ENCODE results near the gene TAF3.

Gene TAF3

DNA sequence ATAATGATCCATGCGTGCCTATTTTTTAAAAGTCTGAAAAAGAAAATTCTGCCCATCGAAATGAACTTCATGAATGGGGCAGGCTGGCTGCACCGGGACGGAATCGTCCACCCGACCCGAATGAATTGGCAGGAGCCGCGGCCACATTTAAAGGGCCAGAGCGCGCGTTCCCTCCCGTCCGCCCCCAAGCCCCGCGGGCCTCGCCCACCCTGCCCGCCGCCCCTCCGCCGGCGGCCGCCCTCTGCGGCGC, 235.9 kb downstream of the TAF3 start:
- no peaks in the 10 kb centered on the region for H3K79me2 ChIP-seq (ENCODE audit: insufficient read depth, low read length)
- H2AFZ ChIP-seq (ENCODE audit: low read depth, low read length, severe bottlenecking), result no peak overlapping the region
- no peak overlapping the region for H3K27ac ChIP-seq (ENCODE audit: low read depth, low read length)
- no peaks in the 10 kb centered on the region for H3K9me2 ChIP-seq (replicated peaks; ENCODE audit: insufficient read depth, low read length)
- no peaks in the 10 kb centered on the region for H3F3A ChIP-seq (ENCODE audit: insufficient read depth)
- no peak overlapping the region for H3K4me3 ChIP-seq (ENCODE audit: insufficient read depth, low read length, poor library complexity, severe bottlenecking)
- no peaks in the 10 kb centered on the region for H3K9me3 ChIP-seq (ENCODE audit: insufficient read depth, low read length)
- no peaks in the 10 kb centered on the region for H3K27me3 ChIP-seq (ENCODE audit: low read length)
- no peak for TF ChIP-seq EZH2phosphoT487 (conservative IDR thresholded peaks at IDR 0.05; ENCODE audit: low read length)
- TF ChIP-seq, protein P1, sequence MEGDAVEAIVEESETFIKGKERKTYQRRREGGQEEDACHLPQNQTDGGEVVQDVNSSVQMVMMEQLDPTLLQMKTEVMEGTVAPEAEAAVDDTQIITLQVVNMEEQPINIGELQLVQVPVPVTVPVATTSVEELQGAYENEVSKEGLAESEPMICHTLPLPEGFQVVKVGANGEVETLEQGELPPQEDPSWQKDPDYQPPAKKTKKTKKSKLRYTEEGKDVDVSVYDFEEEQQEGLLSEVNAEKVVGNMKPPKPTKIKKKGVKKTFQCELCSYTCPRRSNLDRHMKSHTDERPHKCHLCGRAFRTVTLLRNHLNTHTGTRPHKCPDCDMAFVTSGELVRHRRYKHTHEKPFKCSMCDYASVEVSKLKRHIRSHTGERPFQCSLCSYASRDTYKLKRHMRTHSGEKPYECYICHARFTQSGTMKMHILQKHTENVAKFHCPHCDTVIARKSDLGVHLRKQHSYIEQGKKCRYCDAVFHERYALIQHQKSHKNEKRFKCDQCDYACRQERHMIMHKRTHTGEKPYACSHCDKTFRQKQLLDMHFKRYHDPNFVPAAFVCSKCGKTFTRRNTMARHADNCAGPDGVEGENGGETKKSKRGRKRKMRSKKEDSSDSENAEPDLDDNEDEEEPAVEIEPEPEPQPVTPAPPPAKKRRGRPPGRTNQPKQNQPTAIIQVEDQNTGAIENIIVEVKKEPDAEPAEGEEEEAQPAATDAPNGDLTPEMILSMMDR (IDR thresholded peaks at IDR 0.05; ENCODE audit: insufficient read depth, low read length, poor library complexity, severe bottlenecking), result no peak
- no peak overlapping the region for H3K9ac ChIP-seq (ENCODE audit: low read length)
- no peaks in the 10 kb centered on the region for H4K20me1 ChIP-seq (ENCODE audit: low read depth, low read length)
- H3K4me2 ChIP-seq (ENCODE audit: low read depth, low read length, poor library complexity, severe bottlenecking), result no peak overlapping the region
- no peaks in the 10 kb centered on the region for H3K36me3 ChIP-seq (ENCODE audit: low read length)

DNA sequence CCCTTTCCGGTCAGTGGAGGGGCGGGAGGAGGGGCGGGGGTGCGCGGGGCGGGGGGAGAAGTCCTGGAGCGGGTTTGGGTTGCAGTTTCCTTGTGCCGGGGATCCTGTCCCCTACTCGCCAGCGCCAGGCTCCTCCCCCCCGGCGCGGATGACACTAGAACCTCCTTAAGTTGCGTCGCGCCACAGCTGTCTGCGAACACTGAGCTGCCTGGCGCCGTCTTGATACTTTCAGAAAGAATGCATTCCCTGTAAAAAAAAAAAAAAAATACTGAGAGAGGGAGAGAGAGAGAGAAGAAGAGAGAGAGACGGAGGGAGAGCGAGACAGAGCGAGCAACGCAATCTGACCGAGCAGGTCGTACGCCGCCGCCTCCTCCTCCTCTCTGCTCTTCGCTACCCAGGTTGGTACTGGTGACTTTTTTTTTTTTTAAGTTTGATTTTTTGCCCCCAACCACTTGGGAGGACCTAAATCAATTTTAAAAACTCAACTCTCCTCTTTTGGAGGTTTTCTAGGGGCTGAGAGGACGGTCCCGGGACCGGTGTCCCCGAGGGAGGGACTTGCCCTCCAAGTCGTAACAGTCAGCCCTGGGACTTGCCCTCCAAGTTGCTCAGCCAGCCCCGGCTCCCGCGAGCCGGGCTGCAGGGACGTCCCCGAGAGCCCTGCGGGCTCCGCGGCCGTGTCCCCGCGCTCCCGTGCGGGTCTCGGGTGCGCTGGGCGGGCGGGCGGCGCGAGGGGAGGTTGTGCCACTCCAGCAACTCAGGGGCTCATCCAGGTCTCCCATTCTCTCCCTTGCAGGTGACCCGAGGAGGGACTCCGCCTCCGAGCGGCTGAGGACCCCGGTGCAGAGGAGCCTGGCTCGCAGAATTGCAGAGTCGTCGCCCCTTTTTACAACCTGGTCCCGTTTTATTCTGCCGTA, 236.4 kb downstream of the TAF3 start, which contains the start of gene GATA3:
GATA3 (plus strand) TSS at position 195 of the 914 bp plus-strand sequence. CDS start 968 bp downstream, outside the sequence.
- no peaks in the 10 kb centered on the region for H3F3A ChIP-seq (ENCODE audit: insufficient read depth)
- TF ChIP-seq EZH2phosphoT487 (conservative IDR thresholded peaks at IDR 0.05; ENCODE audit: low read length), result no peak
- TF ChIP-seq, protein P1 (IDR thresholded peaks at IDR 0.05; ENCODE audit: insufficient read depth, low read length, poor library complexity, severe bottlenecking), result no peak
- no peaks in the 10 kb centered on the region for H4K20me1 ChIP-seq (ENCODE audit: low read depth, low read length)
- no peak within 1 kb of the TSS for H3K9ac ChIP-seq (ENCODE audit: low read length)
- no peaks in the 10 kb centered on the region for H3K36me3 ChIP-seq (ENCODE audit: low read length)
- no peak within 1 kb of the TSS for H3K27ac ChIP-seq (ENCODE audit: low read depth, low read length)
- no peak within 1 kb of the TSS for H2AFZ ChIP-seq (ENCODE audit: low read depth, low read length, severe bottlenecking)
- no peak within 1 kb of the TSS for H3K4me2 ChIP-seq (ENCODE audit: low read depth, low read length, poor library complexity, severe bottlenecking)
- no peaks in the 10 kb centered on the region for H3K79me2 ChIP-seq (ENCODE audit: insufficient read depth, low read length)
- no peaks in the 10 kb centered on the region for H3K9me2 ChIP-seq (replicated peaks; ENCODE audit: insufficient read depth, low read length)
- no peaks in the 10 kb centered on the region for H3K27me3 ChIP-seq (ENCODE audit: low read length)
- H3K4me3 ChIP-seq (ENCODE audit: insufficient read depth, low read length, poor library complexity, severe bottlenecking), result no peak within 1 kb of the TSS
- H3K9me3 ChIP-seq (ENCODE audit: insufficient read depth, low read length), result no peaks in the 10 kb centered on the region

DNA sequence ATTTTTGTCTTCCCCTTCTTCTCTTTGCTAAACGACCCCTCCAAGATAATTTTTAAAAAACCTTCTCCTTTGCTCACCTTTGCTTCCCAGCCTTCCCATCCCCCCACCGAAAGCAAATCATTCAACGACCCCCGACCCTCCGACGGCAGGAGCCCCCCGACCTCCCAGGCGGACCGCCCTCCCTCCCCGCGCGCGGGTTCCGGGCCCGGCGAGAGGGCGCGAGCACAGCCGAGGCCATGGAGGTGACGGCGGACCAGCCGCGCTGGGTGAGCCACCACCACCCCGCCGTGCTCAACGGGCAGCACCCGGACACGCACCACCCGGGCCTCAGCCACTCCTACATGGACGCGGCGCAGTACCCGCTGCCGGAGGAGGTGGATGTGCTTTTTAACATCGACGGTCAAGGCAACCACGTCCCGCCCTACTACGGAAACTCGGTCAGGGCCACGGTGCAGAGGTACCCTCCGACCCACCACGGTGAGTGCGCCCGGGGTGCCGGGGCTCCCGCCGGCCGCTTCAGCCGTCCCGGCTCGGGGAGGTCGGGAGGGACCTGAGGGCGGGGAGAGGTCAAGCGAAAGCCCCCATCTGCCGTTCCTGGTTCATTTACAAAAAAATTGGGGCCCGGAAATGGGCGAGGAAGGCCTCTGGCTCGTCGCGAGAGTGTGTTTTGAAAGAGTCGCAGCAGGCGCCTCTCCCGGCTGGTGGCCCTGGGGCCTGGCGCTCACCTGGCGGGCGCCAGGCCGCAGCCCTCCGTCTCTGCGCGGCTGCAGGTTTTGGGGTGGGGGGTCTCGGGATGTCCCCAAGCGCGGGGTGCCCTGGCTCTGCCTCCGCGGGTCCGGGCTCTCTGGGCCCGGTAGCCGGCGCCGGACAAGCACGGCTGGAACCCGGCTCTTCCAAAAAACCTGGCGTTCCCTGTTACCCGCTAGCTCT, 237.4 kb downstream of the TAF3 start:
- H3K27me3 ChIP-seq (ENCODE audit: low read length), result no peaks in the 10 kb centered on the region
- no peaks in the 10 kb centered on the region for H3F3A ChIP-seq (ENCODE audit: insufficient read depth)
- no peak overlapping the region for H3K27ac ChIP-seq (ENCODE audit: low read depth, low read length)
- H3K4me2 ChIP-seq (ENCODE audit: low read depth, low read length, poor library complexity, severe bottlenecking), result no peak overlapping the region
- H3K79me2 ChIP-seq (ENCODE audit: insufficient read depth, low read length), result no peaks in the 10 kb centered on the region
- no peak overlapping the region for H3K9ac ChIP-seq (ENCODE audit: low read length)
- no peaks in the 10 kb centered on the region for H3K9me2 ChIP-seq (replicated peaks; ENCODE audit: insufficient read depth, low read length)
- H4K20me1 ChIP-seq (ENCODE audit: low read depth, low read length), result no peaks in the 10 kb centered on the region
- H2AFZ ChIP-seq (ENCODE audit: low read depth, low read length, severe bottlenecking), result no peak overlapping the region
- no peaks in the 10 kb centered on the region for H3K9me3 ChIP-seq (ENCODE audit: insufficient read depth, low read length)
- no peaks in the 10 kb centered on the region for H3K36me3 ChIP-seq (ENCODE audit: low read length)
- H3K4me3 ChIP-seq (ENCODE audit: insufficient read depth, low read length, poor library complexity, severe bottlenecking), result no peak overlapping the region
- no peak for TF ChIP-seq EZH2phosphoT487 (conservative IDR thresholded peaks at IDR 0.05; ENCODE audit: low read length)
- TF ChIP-seq, protein P1 (IDR thresholded peaks at IDR 0.05; ENCODE audit: insufficient read depth, low read length, poor library complexity, severe bottlenecking), result no peak

All from SU-DHL-6 (cell line).